GM12878 (cell line): ENCODE data around the gene PTPDC1.

Source experiments
- CTCF ChIP-seq, 3 experiments: IDR thresholded peaks in 2 of 3; conservative IDR thresholded peaks in 1 of 3; 2 replicates each; pipeline ENCODE4 v1.5.1; 2011; ENCODE audit warnings: low read depth in 3 of 3, low read length in 3 of 3, mild to moderate bottlenecking in 3 of 3, control low read depth in 2 of 3, moderate library complexity in 2 of 3, inconsistent platforms in 1 of 3, mixed read lengths in 1 of 3; ENCODE audit not compliant: control insufficient read depth in 2 of 3, insufficient read depth in 1 of 3; ENCODE audit errors: extremely low read depth in 1 of 3
- EGR1 ChIP-seq, 2 experiments: IDR thresholded peaks; 1 replicate in 1 of 2; 2 replicates in 1 of 2; pipeline ENCODE4 v1.6.1; 2011 to 2012; ENCODE audit warnings: low read depth in 2 of 2, low read length in 2 of 2, borderline replicate concordance in 1 of 2, mild to moderate bottlenecking in 1 of 2, moderate library complexity in 1 of 2
- IKZF1 ChIP-seq: fragments of 450-650 bp; conservative IDR thresholded peaks from 2 replicates; pipeline ENCODE4 v1.6.1; 2017; ENCODE audit warnings: antibody characterized with exemption, mild to moderate bottlenecking
- USF1 ChIP-seq: IDR thresholded peaks from 2 replicates; pipeline ENCODE4 v1.6.1; 2011; ENCODE audit warnings: borderline replicate concordance, low read depth, mild to moderate bottlenecking, moderate library complexity, mixed read lengths, low read length; ENCODE audit not compliant: insufficient read depth; ENCODE audit errors: extremely low read length
- USF2 ChIP-seq: IDR thresholded peaks from 2 replicates; pipeline ENCODE4 v1.6.1; 2011; ENCODE audit warnings: low read depth, low read length, improper control_type of control experiment, borderline replicate concordance
- ZZZ3 ChIP-seq: IDR thresholded peaks from 2 replicates; pipeline ENCODE4 v1.6.1; 2011; ENCODE audit warnings: low read depth; ENCODE audit not compliant: control insufficient read depth, insufficient read length

GRCh38 chr9:94085062-94085639 is 887 bp downstream of the PTPDC1 start:
- TF ChIP-seq CTCF (IDR thresholded peaks at IDR 0.05 in 2 of 3, conservative IDR thresholded peaks at IDR 0.05 in 1 of 3; ENCODE audit: control insufficient read depth in 2 of 3, extremely low read depth in 1 of 3, insufficient read depth in 1 of 3, low read depth in 3 of 3, low read length in 3 of 3) (no peak), EGR1 (IDR thresholded peaks at IDR 0.05; ENCODE audit: borderline replicate concordance in 1 of 2, low read depth in 2 of 2, low read length in 2 of 2) (no peak), USF1 (no peak), ZZZ3 (no peak), USF2 (no peak), IKZF1 (no peak)
